K562 (cell line): ENCODE measurements around the gene MYBPHL. TPM values are rescaled to one million over a fixed set of nuclear protein-coding genes. Genes with fewer than 3 reads are reported as not detected.

Source experiments
- ATAC-seq: fragments of 200-7000 bp; cut with Tn5 transposase; 3 replicates; pipeline ENCODE4 v1.9.1; 2020; ENCODE audit warnings: moderate library complexity
- Bru-seq: library from RNA; stranded (reverse); fragments of 400-500 nt; gene quantifications from one replicate; lab custom pipeline; 2021; lab: Mats Ljungman, UMichigan
- BruChase-seq, 2 experiments: library from RNA; stranded (reverse); fragments of 400-500 nt; gene quantifications; one replicate each; lab custom pipeline; 2021; lab: Mats Ljungman, UMichigan
- BruUV-seq: library from RNA; stranded (reverse); fragments of 400-500 nt; replicated peaks from 2 replicates; lab custom pipeline; 2021; lab: Mats Ljungman, UMichigan
- CTCF ChIA-PET: fragments of 300-600 bp; formaldehyde crosslinking; extraction: SDS; loops from one replicate; lab custom pipeline; 2021; ENCODE audit warnings: low intra/inter-chr PET ratio; lab: Yijun Ruan, JAX
- POLR2A ChIA-PET: fragments of 300-600, 350-650 bp; sonication (Branson Sonifier 250); formaldehyde crosslinking; extraction: SDS; loops from one replicate; lab custom pipeline; 2021; ENCODE audit warnings: antibody characterized with exemption, inconsistent platforms; lab: Yijun Ruan, JAX
- DNase-seq, 4 experiments: peaks; one replicate each; pipeline versions ENCODE4 v3.0.0 to v3.0.0-alpha.2; 2011 to 2018; ENCODE audit warnings: low spot score in 3 of 4, mixed read lengths in 3 of 4; ENCODE audit errors: extremely low read depth in 1 of 4
- FAIRE-seq: peaks from 2 replicates; lab custom pipeline; 2011; peaks lifted over from hg19 to GRCh38; lab: Jason Lieb, UNC
- H2AFZ ChIP-seq: 2 replicates; pipeline ENCODE4 v1.6.0; 2011; ENCODE audit warnings: low read depth, low read length, control low read depth, inconsistent platforms
- H3K27ac ChIP-seq: fragments of 200-600 bp; 3 replicates; pipeline ENCODE4 v1.8.0; 2011; ENCODE audit warnings: low read depth, mild to moderate bottlenecking, control low read depth, inconsistent platforms, low read length, moderate library complexity, mixed read lengths; ENCODE audit errors: extremely low read depth
- H3K27me3 ChIP-seq, 2 experiments: fragments of 300-600 bp in 1 of 2; 2 replicates in 1 of 2; 3 replicates in 1 of 2; pipeline versions ENCODE4 v1.6.0 to v1.8.0; 2011; ENCODE audit warnings: inconsistent platforms in 2 of 2, low read length in 2 of 2, mild to moderate bottlenecking in 1 of 2, mixed read lengths in 1 of 2, moderate library complexity in 1 of 2; ENCODE audit not compliant: control insufficient read depth in 2 of 2, insufficient read depth in 2 of 2
- H3K36me3 ChIP-seq: fragments of 300-600 bp; 3 replicates; pipeline ENCODE4 v1.8.0; 2011; ENCODE audit warnings: mild to moderate bottlenecking, low read length, inconsistent platforms; ENCODE audit not compliant: control insufficient read depth, insufficient read depth
- H3K4me1 ChIP-seq, 2 experiments: fragments of 200-600 bp in 1 of 2; replicated peaks in 1 of 2; 2 replicates in 1 of 2; 3 replicates in 1 of 2; pipeline versions ENCODE4 v1.5.1 to v1.8.0; 2011; ENCODE audit warnings: inconsistent platforms in 2 of 2, low read length in 2 of 2, mild to moderate bottlenecking in 1 of 2, mixed read lengths in 1 of 2, moderate library complexity in 1 of 2; ENCODE audit not compliant: control insufficient read depth in 2 of 2, insufficient read depth in 2 of 2
- H3K4me2 ChIP-seq: 2 replicates; pipeline ENCODE4 v1.6.1; 2011; ENCODE audit warnings: low read length, control low read depth, inconsistent platforms, mixed read lengths; ENCODE audit not compliant: insufficient read depth
- H3K4me3 ChIP-seq: fragments of 200-600 bp; sonication (generic), shearing (Covaris generic); 2 replicates; pipeline ENCODE4 v1.5.1; 2016; ENCODE audit warnings: control low read depth, inconsistent platforms
- H3K79me2 ChIP-seq: fragments of 200-600 bp; 3 replicates; pipeline ENCODE4 v1.8.0; 2011; ENCODE audit warnings: low read length, inconsistent platforms; ENCODE audit not compliant: control insufficient read depth, insufficient read depth
- H3K9ac ChIP-seq, 2 experiments: 2 replicates each; pipeline versions ENCODE4 v1.6.0 to v1.6.1; 2011; ENCODE audit warnings: low read depth in 2 of 2, low read length in 2 of 2, control low read depth in 1 of 2, inconsistent platforms in 1 of 2, mild to moderate bottlenecking in 1 of 2, mixed read lengths in 1 of 2; ENCODE audit not compliant: insufficient read depth in 1 of 2
- H3K9me1 ChIP-seq: one replicate; pipeline ENCODE4 v1.6.0; 2011; ENCODE audit warnings: inconsistent platforms, mild to moderate bottlenecking, low read length, moderate library complexity; ENCODE audit not compliant: control insufficient read depth, insufficient read depth
- H3K9me3 ChIP-seq: replicated peaks from 2 replicates; pipeline ENCODE4 v1.5.1; 2011; ENCODE audit warnings: low read depth, low read length, inconsistent platforms; ENCODE audit not compliant: control insufficient read depth, insufficient read depth
- H4K20me1 ChIP-seq: replicated peaks from 2 replicates; pipeline ENCODE4 v1.6.1; 2011; ENCODE audit warnings: low read length, inconsistent platforms, mixed read lengths; ENCODE audit not compliant: control insufficient read depth, insufficient read depth
- ARID1B ChIP-seq: fragments of 450-650 bp; IDR thresholded peaks from 2 replicates; pipeline ENCODE4 v1.6.1; 2016; ENCODE audit warnings: antibody characterized with exemption, mild to moderate bottlenecking, inconsistent platforms
- CREM ChIP-seq: IDR thresholded peaks from 2 replicates; pipeline ENCODE4 v1.6.1; 2014; ENCODE audit warnings: antibody characterized with exemption, low read depth
- E2F8 ChIP-seq: fragments of 450-650 bp; IDR thresholded peaks from 2 replicates; pipeline ENCODE4 v1.7.1; 2018; ENCODE audit warnings: mild to moderate bottlenecking, low read depth; ENCODE audit not compliant: partially characterized antibody
- GABPB2 ChIP-seq: fragments of 250-450 bp; sonication (Bioruptor Pico); conservative IDR thresholded peaks from 2 replicates; pipeline ENCODE4 v1.5.1; 2021; ENCODE audit warnings: mild to moderate bottlenecking
- KDM2B ChIP-seq: fragments of 250-450 bp; sonication (Bioruptor Pico); IDR thresholded peaks from 2 replicates; pipeline ENCODE4 v1.8.0; 2021; ENCODE audit warnings: mild to moderate bottlenecking, moderate library complexity
- KLF10 ChIP-seq: fragments of 250-450 bp; sonication (Bioruptor Pico); IDR thresholded peaks from 2 replicates; pipeline ENCODE4 v1.6.1; 2021; ENCODE audit warnings: matching md5 sums
- OTX1 ChIP-seq: fragments of 450-650 bp; formaldehyde crosslinking; IDR thresholded peaks from 2 replicates; pipeline ENCODE4 v1.4.0; 2022; ENCODE audit warnings: mild to moderate bottlenecking
- PHF20 ChIP-seq: fragments of 450-650 bp; IDR thresholded peaks from 2 replicates; pipeline ENCODE4 v1.6.1; 2018; ENCODE audit not compliant: partially characterized antibody
- POLR2AphosphoS5 ChIP-seq: IDR thresholded peaks from 2 replicates; pipeline ENCODE4 v1.6.1; 2011; ENCODE audit warnings: mild to moderate bottlenecking, low read depth, low read length, moderate library complexity; ENCODE audit not compliant: control insufficient read depth, insufficient read depth
- PURB ChIP-seq: sonication (generic); formaldehyde crosslinking; IDR thresholded peaks from 2 replicates; pipeline ENCODE4 v1.9.0; 2021; ENCODE audit warnings: low read depth, mild to moderate bottlenecking, missing genetic modification reagents
- SIN3B ChIP-seq: fragments of 450-650 bp; IDR thresholded peaks from 2 replicates; pipeline ENCODE4 v1.6.1; 2017; ENCODE audit warnings: low read depth, mild to moderate bottlenecking, moderate library complexity
- SIX5 ChIP-seq, 2 experiments: IDR thresholded peaks; 2 replicates each; pipeline ENCODE4 v1.6.1; 2011; ENCODE audit warnings: low read length in 2 of 2, borderline replicate concordance in 1 of 2, low read depth in 1 of 2, mild to moderate bottlenecking in 1 of 2, moderate library complexity in 1 of 2; ENCODE audit not compliant: insufficient read depth in 1 of 2
- USF1 ChIP-seq: sonication (generic); formaldehyde crosslinking; IDR thresholded peaks from 2 replicates; pipeline ENCODE4 v1.9.0; 2022; ENCODE audit warnings: mild to moderate bottlenecking, missing genetic modification reagents
- ZBTB17 ChIP-seq: fragments of 450-650 bp; formaldehyde crosslinking; IDR thresholded peaks from 2 replicates; pipeline ENCODE4 v1.4.0; 2020; ENCODE audit warnings: mild to moderate bottlenecking
- ZNF232 ChIP-seq: sonication (generic); formaldehyde crosslinking; IDR thresholded peaks from 2 replicates; pipeline ENCODE4 v1.8.0; 2022; ENCODE audit warnings: mild to moderate bottlenecking, missing genetic modification reagents
- WGBS: fragments of 100-300 bp; shearing (Covaris generic); methylation state at CpG from one replicate; pipeline ENCODE4 v1.1.6; 2016; ENCODE audit warnings: low coverage, mixed read lengths; ENCODE audit not compliant: insufficient coverage; ENCODE audit errors: missing lambda C conversion rate; 5-methylcytosine and 5-hydroxymethylcytosine counted together
- in situ Hi-C: fragments of 300-500 bp; cut with MboI; formaldehyde crosslinking; loops from 4 replicates; pipeline ENCODE4 v1.15.0; 2018; ENCODE audit warnings: inconsistent platforms, mixed read lengths
- intact Hi-C: fragments of 100-400 bp; cut with micrococcal nuclease; formaldehyde crosslinking; loops from 2 replicates; pipeline ENCODE4 v1.14.2; 2022
- long read RNA-seq, 3 experiments: library from polyadenylated mRNA in 2 of 3; library from RNA in 1 of 3; unstranded in 2 of 3; stranded (forward) in 1 of 3; transcript quantifications; one replicate each; pipeline ENCODE4 v2.0.0, GENCODE V29; 2019 to 2022
- polyA minus RNA-seq, 3 experiments: library from RNA; depleted of rRNA, polyadenylated mRNA; stranded (reverse); fragments of >200 nt; gene quantifications; 2 replicates each; pipeline ENCODE4 v1.2.3, GENCODE V29; 2011
- polyA plus RNA-seq, 8 experiments: library from polyadenylated mRNA; depleted of rRNA in 4 of 8; stranded (reverse) in 5 of 8; unstranded in 3 of 8; fragments of >200 nt; fragmentation: Nextera tagmentation in 2 of 8; fragmentation: Illumina TruSeq in 1 of 8; extraction: Ambion mirVana in 2 of 8; extraction: Trizol in 1 of 8; gene quantifications; 2 replicates each; pipeline versions ENCODE4 v1.2.1 to v1.2.3, GENCODE V29; 2011 to 2014; ENCODE audit warnings: inconsistent platforms in 1 of 8, missing spikeins in 1 of 8
- total RNA-seq, 7 experiments: library from RNA; depleted of rRNA in 6 of 7; stranded (reverse); fragments of >200 nt in 6 of 7; fragmentation: Illumina TruSeq in 2 of 7; extraction: Trizol in 2 of 7; gene quantifications; 2 replicates each; pipeline versions ENCODE4 v1.2.1 to v1.2.3, GENCODE V29; 2011 to 2021; ENCODE audit warnings: low replicate concordance in 1 of 7

The MYBPHL gene
- 1.2 and 1.7 TPM in 2 replicates for total RNA-seq (2011; cell fraction: chromatin; rRNA removed; ENCODE audit: low replicate concordance)
- 1.2 TPM in 2 replicates for total RNA-seq (2011; cell fraction: nucleolus; rRNA removed)
- total RNA-seq (2011; cell fraction: nucleoplasm; rRNA removed), result 1.5 TPM in 1 of 2 replicates, not detected in the other
- 0.49 and 0.50 TPM in 2 replicates for total RNA-seq (2014; rRNA removed)
- 0.33 and 0.57 TPM in 2 replicates for total RNA-seq (2014; rRNA removed; fragmentation: Illumina TruSeq; extraction: Trizol)
- 0.15 and 0.22 TPM in 2 replicates for total RNA-seq (2015; rRNA removed; fragmentation: Illumina TruSeq; extraction: Trizol)
- total RNA-seq (2021), result 0.34 and 0.66 TPM in 2 replicates
- 0.60 and 1.9 TPM in 2 replicates for polyA plus RNA-seq (2011; rRNA removed)
- 0.52 and 2.6 TPM in 2 replicates for polyA plus RNA-seq (2011; cell fraction: cytosol; rRNA removed)
- polyA plus RNA-seq (2011; cell fraction: nucleus; rRNA removed), result 0.73 and 4.1 TPM in 2 replicates
- 0.08 and 0.36 TPM in 2 replicates for polyA plus RNA-seq (2012)
- polyA plus RNA-seq (2014; fragmentation: Illumina TruSeq; extraction: Trizol), result 0.22 and 0.36 TPM in 2 replicates
- under 1 TPM; 0.20 TPM for polyA plus RNA-seq (2014; fragmentation: Nextera tagmentation; extraction: Ambion mirVana)
- 0.08 and 0.45 TPM in 2 replicates for polyA plus RNA-seq (2014; rRNA removed)
- polyA minus RNA-seq (2011; rRNA and poly(A)+ RNA removed), result 0.42 and 0.74 TPM in 2 replicates
- polyA minus RNA-seq (2011; cell fraction: cytosol; rRNA and poly(A)+ RNA removed), result 0.57 TPM in 1 of 2 replicates, not detected in the other
- 0.56 and 0.67 TPM in 2 replicates for polyA minus RNA-seq (2011; cell fraction: nucleus; rRNA and poly(A)+ RNA removed)
- Bru-seq, nascent RNA, result percentile 39 among the genes with signal in this experiment
- percentile 46 among the genes with signal in this experiment for BruChase-seq, experiment 1, labeled RNA remaining after a 2-hour chase
- BruChase-seq, experiment 2, labeled RNA remaining after a 6-hour chase, result percentile 47 among the genes with signal in this experiment
- long read RNA-seq, experiment 1, result 0 reads
- long read RNA-seq, experiment 2, partial matches to known transcripts, result 0 of 1 reads
- long read RNA-seq, experiment 2, other reads (novel, unspliced or antisense), result 1 of 1 reads
- long read RNA-seq, experiment 3, partial matches to known transcripts, result 0 of 1 reads
- long read RNA-seq, experiment 3, other reads (novel, unspliced or antisense), result 1 of 1 reads

- H3K36me3 ChIP-seq, result peaks cover 21% of the 10 kb centered on the region
- H3K27ac ChIP-seq, result peak within 1 kb of the TSS; percentile 57
- peaks cover 18 to 36% of the 10 kb centered on the region in 2 experiments for H3K4me1 ChIP-seq
- H3K9ac ChIP-seq, result peak within 1 kb of the TSS; percentile 22 to 70; a peak in 3 of 4 replicates
- H3K9me1 ChIP-seq, result no peaks in the 10 kb centered on the region
- intact Hi-C loops, result no loop called here
- H3K9me3 ChIP-seq, result no peaks in the 10 kb centered on the region
- in situ Hi-C loops, result no loop called here
- H3K79me2 ChIP-seq, result no peaks in the 10 kb centered on the region
- DNase-seq (peak in 2 of 4 experiments; percentile 90 to 91), ATAC-seq (peak; percentile 73), FAIRE-seq (no peak)
- H4K20me1 ChIP-seq, result peaks cover 16% of the 10 kb centered on the region
- H3K27me3 ChIP-seq, result no peaks in the 10 kb centered on the region
- WGBS, result 17% methylated on average over 7 of the region's 7 CpGs
- H2AFZ ChIP-seq, result no peak within 1 kb of the TSS
- ChIA-PET CTCF (interaction anchor here (0.6 kb wide), 1 partner anchor 29 kb away, joined by 3 read pairs; no protein-coding TSS in a partner anchor), POLR2A (interaction anchor here (0.6 to 4.6 kb wide), 8 partner anchors 11 to 774 kb away, joined by 3 to 62 read pairs (median 3); partner anchors contain the start of gene PSRC1)
- peak within 1 kb of the TSS; percentile 71 for H3K4me2 ChIP-seq
- H3K4me3 ChIP-seq, result no peak within 1 kb of the TSS
- BruUV-seq, result no TSS peak
- no peak for TF ChIP-seq PURB
- no peak for TF ChIP-seq SIN3B
- TF ChIP-seq ZBTB17, result no peak
- TF ChIP-seq KDM2B, result no peak
- no peak for TF ChIP-seq PHF20
- TF ChIP-seq ZNF232 (CRISPR knock-in tag), result no peak
- no peak for TF ChIP-seq E2F8
- peak; percentile 9; the same call in 1 of the 2 replicates for TF ChIP-seq USF1 (CRISPR knock-in tag)
- no peak for TF ChIP-seq POLR2AphosphoS5
- TF ChIP-seq ARID1B, result no peak
- TF ChIP-seq OTX1 (CRISPR knock-in tag), result peak; percentile 51; the same call in 1 of the 2 replicates
- no peak for TF ChIP-seq SIX5 (IDR thresholded peaks at IDR 0.05; ENCODE audit: borderline replicate concordance in 1 of 2, insufficient read depth in 1 of 2, low read depth in 1 of 2, low read length in 2 of 2)
- TF ChIP-seq KLF10 (CRISPR knock-in tag), result no peak
- peak; percentile 25; the same call in 1 of the 2 replicates for TF ChIP-seq CREM
- no peak for TF ChIP-seq GABPB2
Measured at GRCh38 chr1:109306832-109307273, at the start of gene MYBPHL. Gene MYBPHL (minus strand): TSS chr1:109307011. CDS start chr1:109306991, 20 bp downstream.
